K562 (cell line): ENCODE results near the gene TSC22D3. TPM values are rescaled to one million over a fixed set of nuclear protein-coding genes. Genes with fewer than 3 reads are reported as not detected.

Experiments
- ATAC-seq: fragments of 200-7000 bp; cut with Tn5 transposase; 3 replicates; pipeline ENCODE4 v1.9.1; 2020; ENCODE audit warnings: moderate library complexity
- BruUV-seq: library from RNA; stranded (reverse); fragments of 400-500 nt; replicated peaks from 2 replicates; lab custom pipeline; 2021; lab: Mats Ljungman, UMichigan
- CTCF ChIA-PET: fragments of 300-600 bp; formaldehyde crosslinking; extraction: SDS; loops from one replicate; lab custom pipeline; 2021; ENCODE audit warnings: low intra/inter-chr PET ratio; lab: Yijun Ruan, JAX
- POLR2A ChIA-PET: fragments of 300-600, 350-650 bp; sonication (Branson Sonifier 250); formaldehyde crosslinking; extraction: SDS; loops from one replicate; lab custom pipeline; 2021; ENCODE audit warnings: antibody characterized with exemption, inconsistent platforms; lab: Yijun Ruan, JAX
- DNase-seq, 4 experiments: peaks; one replicate each; pipeline versions ENCODE4 v3.0.0 to v3.0.0-alpha.2; 2011 to 2018; ENCODE audit warnings: low spot score in 3 of 4, mixed read lengths in 3 of 4; ENCODE audit errors: extremely low read depth in 1 of 4
- FAIRE-seq: peaks from 2 replicates; lab custom pipeline; 2011; peaks lifted over from hg19 to GRCh38; lab: Jason Lieb, UNC
- H2AFZ ChIP-seq: 2 replicates; pipeline ENCODE4 v1.6.0; 2011; ENCODE audit warnings: low read depth, low read length, control low read depth, inconsistent platforms
- H3K27ac ChIP-seq: fragments of 200-600 bp; 3 replicates; pipeline ENCODE4 v1.8.0; 2011; ENCODE audit warnings: low read depth, mild to moderate bottlenecking, control low read depth, inconsistent platforms, low read length, moderate library complexity, mixed read lengths; ENCODE audit errors: extremely low read depth
- H3K27me3 ChIP-seq, 2 experiments: fragments of 300-600 bp in 1 of 2; 2 replicates in 1 of 2; 3 replicates in 1 of 2; pipeline versions ENCODE4 v1.6.0 to v1.8.0; 2011; ENCODE audit warnings: inconsistent platforms in 2 of 2, low read length in 2 of 2, mild to moderate bottlenecking in 1 of 2, mixed read lengths in 1 of 2, moderate library complexity in 1 of 2; ENCODE audit not compliant: control insufficient read depth in 2 of 2, insufficient read depth in 2 of 2
- H3K36me3 ChIP-seq: fragments of 300-600 bp; 3 replicates; pipeline ENCODE4 v1.8.0; 2011; ENCODE audit warnings: mild to moderate bottlenecking, low read length, inconsistent platforms; ENCODE audit not compliant: control insufficient read depth, insufficient read depth
- H3K4me1 ChIP-seq, 2 experiments: fragments of 200-600 bp in 1 of 2; replicated peaks in 1 of 2; 2 replicates in 1 of 2; 3 replicates in 1 of 2; pipeline versions ENCODE4 v1.5.1 to v1.8.0; 2011; ENCODE audit warnings: inconsistent platforms in 2 of 2, low read length in 2 of 2, mild to moderate bottlenecking in 1 of 2, mixed read lengths in 1 of 2, moderate library complexity in 1 of 2; ENCODE audit not compliant: control insufficient read depth in 2 of 2, insufficient read depth in 2 of 2
- H3K4me2 ChIP-seq: 2 replicates; pipeline ENCODE4 v1.6.1; 2011; ENCODE audit warnings: low read length, control low read depth, inconsistent platforms, mixed read lengths; ENCODE audit not compliant: insufficient read depth
- H3K4me3 ChIP-seq: fragments of 200-600 bp; sonication (generic), shearing (Covaris generic); 2 replicates; pipeline ENCODE4 v1.5.1; 2016; ENCODE audit warnings: control low read depth, inconsistent platforms
- H3K79me2 ChIP-seq: fragments of 200-600 bp; 3 replicates; pipeline ENCODE4 v1.8.0; 2011; ENCODE audit warnings: low read length, inconsistent platforms; ENCODE audit not compliant: control insufficient read depth, insufficient read depth
- H3K9ac ChIP-seq, 2 experiments: 2 replicates each; pipeline versions ENCODE4 v1.6.0 to v1.6.1; 2011; ENCODE audit warnings: low read depth in 2 of 2, low read length in 2 of 2, control low read depth in 1 of 2, inconsistent platforms in 1 of 2, mild to moderate bottlenecking in 1 of 2, mixed read lengths in 1 of 2; ENCODE audit not compliant: insufficient read depth in 1 of 2
- H3K9me1 ChIP-seq: one replicate; pipeline ENCODE4 v1.6.0; 2011; ENCODE audit warnings: inconsistent platforms, mild to moderate bottlenecking, low read length, moderate library complexity; ENCODE audit not compliant: control insufficient read depth, insufficient read depth
- H3K9me3 ChIP-seq: replicated peaks from 2 replicates; pipeline ENCODE4 v1.5.1; 2011; ENCODE audit warnings: low read depth, low read length, inconsistent platforms; ENCODE audit not compliant: control insufficient read depth, insufficient read depth
- H4K20me1 ChIP-seq: replicated peaks from 2 replicates; pipeline ENCODE4 v1.6.1; 2011; ENCODE audit warnings: low read length, inconsistent platforms, mixed read lengths; ENCODE audit not compliant: control insufficient read depth, insufficient read depth
- DNMT1 ChIP-seq: fragments of 450-650 bp; IDR thresholded peaks from 2 replicates; pipeline ENCODE4 v1.6.1; 2016; ENCODE audit warnings: antibody characterized with exemption, mild to moderate bottlenecking
- EWSR1 ChIP-seq: fragments of 450-650 bp; IDR thresholded peaks from 2 replicates; pipeline ENCODE4 v1.6.1; 2018; ENCODE audit warnings: borderline replicate concordance, mild to moderate bottlenecking, low read depth, moderate library complexity; ENCODE audit not compliant: partially characterized antibody
- MAX ChIP-seq: sonication (generic); formaldehyde crosslinking; IDR thresholded peaks from 2 replicates; pipeline ENCODE4 v1.9.0; 2022; ENCODE audit warnings: mild to moderate bottlenecking, missing genetic modification reagents
- NFYB ChIP-seq: IDR thresholded peaks from 2 replicates; pipeline ENCODE4 v1.6.1; 2011; ENCODE audit warnings: mild to moderate bottlenecking, moderate library complexity; ENCODE audit not compliant: insufficient read length; ENCODE audit errors: extremely low read depth
- RBBP5 ChIP-seq: fragments of 200-600 bp; sonication (generic); IDR thresholded peaks from 2 replicates; pipeline ENCODE4 v1.6.1; 2012; ENCODE audit warnings: borderline replicate concordance, mild to moderate bottlenecking, low read length, control low read depth, inconsistent platforms; ENCODE audit not compliant: insufficient read depth, poor library complexity, severe bottlenecking
- SNAPC5 ChIP-seq: fragments of 250-450 bp; sonication (Bioruptor Pico); IDR thresholded peaks from 2 replicates; pipeline ENCODE4 v1.8.0; 2021; ENCODE audit warnings: moderate library complexity, mild to moderate bottlenecking, inconsistent platforms
- TAF15 ChIP-seq: fragments of 200-400 bp; formaldehyde crosslinking; IDR thresholded peaks from 2 replicates; pipeline ENCODE4 v1.6.1; 2017; ENCODE audit warnings: mild to moderate bottlenecking, low read depth, low read length, moderate library complexity
- TARDBP ChIP-seq: fragments of 450-650 bp; IDR thresholded peaks from 2 replicates; pipeline ENCODE4 v1.6.1; 2016
- ZNF140 ChIP-seq: fragments of 250-450 bp; sonication (Bioruptor Pico); IDR thresholded peaks from 2 replicates; pipeline ENCODE4 v1.8.0; 2021; ENCODE audit warnings: moderate library complexity, mild to moderate bottlenecking, inconsistent platforms
- ZNF586 ChIP-seq: fragments of 450-650 bp; formaldehyde crosslinking; conservative IDR thresholded peaks from 2 replicates; pipeline ENCODE4 v1.4.0; 2020; ENCODE audit warnings: mild to moderate bottlenecking, moderate library complexity
- ZNF589 ChIP-seq: fragments of 200-800 bp; sonication (Bioruptor generic); IDR thresholded peaks from 2 replicates; pipeline ENCODE4 v1.6.1; 2016; ENCODE audit warnings: low read depth, missing genetic modification characterization, missing compliant biosample characterization
- WGBS: fragments of 100-300 bp; shearing (Covaris generic); methylation state at CpG from one replicate; pipeline ENCODE4 v1.1.6; 2016; ENCODE audit warnings: low coverage, mixed read lengths; ENCODE audit not compliant: insufficient coverage; ENCODE audit errors: missing lambda C conversion rate; 5-methylcytosine and 5-hydroxymethylcytosine counted together
- in situ Hi-C: fragments of 300-500 bp; cut with MboI; formaldehyde crosslinking; loops from 4 replicates; pipeline ENCODE4 v1.15.0; 2018; ENCODE audit warnings: inconsistent platforms, mixed read lengths
- intact Hi-C: fragments of 100-400 bp; cut with micrococcal nuclease; formaldehyde crosslinking; loops from 2 replicates; pipeline ENCODE4 v1.14.2; 2022
- polyA plus RNA-seq, 8 experiments: library from polyadenylated mRNA; depleted of rRNA in 4 of 8; stranded (reverse) in 5 of 8; unstranded in 3 of 8; fragments of >200 nt; fragmentation: Nextera tagmentation in 2 of 8; fragmentation: Illumina TruSeq in 1 of 8; extraction: Ambion mirVana in 2 of 8; extraction: Trizol in 1 of 8; gene quantifications; 2 replicates each; pipeline versions ENCODE4 v1.2.1 to v1.2.3, GENCODE V29; 2011 to 2014; ENCODE audit warnings: inconsistent platforms in 1 of 8, missing spikeins in 1 of 8
- total RNA-seq, 7 experiments: library from RNA; depleted of rRNA in 6 of 7; stranded (reverse); fragments of >200 nt in 6 of 7; fragmentation: Illumina TruSeq in 2 of 7; extraction: Trizol in 2 of 7; gene quantifications; 2 replicates each; pipeline versions ENCODE4 v1.2.1 to v1.2.3, GENCODE V29; 2011 to 2021; ENCODE audit warnings: low replicate concordance in 1 of 7
- TF ChIP-seq, protein P1 (sequence below): fragments of 250-450 bp; sonication (Bioruptor Pico); IDR thresholded peaks from 2 replicates; pipeline ENCODE4 v1.8.0; 2022; ENCODE audit warnings: moderate library complexity, mild to moderate bottlenecking, inconsistent platforms
- TF ChIP-seq, protein P2 (sequence below): sonication (generic); formaldehyde crosslinking; IDR thresholded peaks from 2 replicates; pipeline ENCODE4 v1.8.1; 2023; ENCODE audit warnings: mild to moderate bottlenecking, missing genetic modification reagents
- TF ChIP-seq, protein P3 (sequence below): fragments of 450-650 bp; IDR thresholded peaks from one replicate; pipeline ENCODE4 v1.6.1; 2018; ENCODE audit warnings: mild to moderate bottlenecking, moderate library complexity; ENCODE audit not compliant: partially characterized antibody
- TF ChIP-seq, protein P4 (sequence below): sonication (generic); formaldehyde crosslinking; IDR thresholded peaks from 2 replicates; pipeline ENCODE4 v1.8.0; 2022; ENCODE audit warnings: mild to moderate bottlenecking, missing genetic modification reagents, borderline replicate concordance

Gene TSC22D3
- total and polyA plus RNA-seq, 9 of the 15 experiments (the other 6 are each of a cell fraction or from before 2014, with no cell fraction given) = 0.48 to 3.0 (median 0.87) TPM

DNA sequence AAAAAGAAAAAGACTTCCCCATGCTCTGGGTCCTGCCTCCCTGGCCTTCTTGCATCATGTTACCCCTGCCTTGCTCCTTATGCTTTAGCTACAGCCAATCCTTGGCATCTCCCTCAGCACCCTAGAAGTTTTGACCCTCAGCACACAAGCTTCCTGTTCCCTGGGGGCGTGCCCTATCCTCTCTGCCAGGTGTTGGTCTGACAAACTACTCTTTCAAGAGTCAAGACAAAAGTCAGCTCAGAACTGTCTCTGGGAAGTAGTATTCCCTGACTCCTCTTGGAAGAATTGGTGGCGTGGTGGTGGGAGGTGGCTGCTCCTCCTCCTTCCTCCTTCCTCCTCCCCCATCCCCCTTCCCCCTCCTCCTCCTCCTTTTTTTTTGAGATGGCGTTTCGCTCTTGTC, 106.3 kb downstream of the TSC22D3 start:
- DNase-seq (no peak), FAIRE-seq (no peak), ATAC-seq (no peak)
- H3K79me2 ChIP-seq = no peaks in the 10 kb centered on the region
- in situ Hi-C loops (no loop called here), intact Hi-C loops (no loop called here)
- WGBS = 71% methylated on average over 2 of the region's 4 CpGs
- no peak overlapping the region for H3K4me3 ChIP-seq
- H3K4me1 ChIP-seq = peaks cover 4 to 13% of the 10 kb centered on the region in 2 experiments; a peak in 4 of 5 replicates
- no peaks in the 10 kb centered on the region for H4K20me1 ChIP-seq
- H2AFZ ChIP-seq = no peak overlapping the region
- no TSS peak for BruUV-seq
- no peak overlapping the region for H3K4me2 ChIP-seq
- no peak overlapping the region for H3K9ac ChIP-seq
- H3K27ac ChIP-seq = no peak overlapping the region
- CTCF ChIA-PET = no interaction called here
- H3K9me3 ChIP-seq = no peaks in the 10 kb centered on the region
- no peaks in the 10 kb centered on the region for H3K9me1 ChIP-seq
- no peaks in the 10 kb centered on the region for H3K36me3 ChIP-seq
- POLR2A ChIA-PET = interaction anchor here (0.6 to 0.9 kb wide), 3 partner anchors 16 to 89 kb away, joined by 3 to 8 read pairs (median 3); no protein-coding TSS in a partner anchor
- no peaks in the 10 kb centered on the region for H3K27me3 ChIP-seq
- TF ChIP-seq NFYB = no peak
- TF ChIP-seq EWSR1 = no peak
- TF ChIP-seq, protein P1, sequence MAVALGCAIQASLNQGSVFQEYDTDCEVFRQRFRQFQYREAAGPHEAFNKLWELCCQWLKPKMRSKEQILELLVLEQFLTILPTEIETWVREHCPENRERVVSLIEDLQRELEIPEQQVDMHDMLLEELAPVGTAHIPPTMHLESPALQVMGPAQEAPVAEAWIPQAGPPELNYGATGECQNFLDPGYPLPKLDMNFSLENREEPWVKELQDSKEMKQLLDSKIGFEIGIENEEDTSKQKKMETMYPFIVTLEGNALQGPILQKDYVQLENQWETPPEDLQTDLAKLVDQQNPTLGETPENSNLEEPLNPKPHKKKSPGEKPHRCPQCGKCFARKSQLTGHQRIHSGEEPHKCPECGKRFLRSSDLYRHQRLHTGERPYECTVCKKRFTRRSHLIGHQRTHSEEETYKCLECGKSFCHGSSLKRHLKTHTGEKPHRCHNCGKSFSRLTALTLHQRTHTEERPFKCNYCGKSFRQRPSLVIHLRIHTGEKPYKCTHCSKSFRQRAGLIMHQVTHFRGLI (CRISPR knock-in tag) = no peak
- TF ChIP-seq TAF15 = no peak
- no peak for TF ChIP-seq ZNF586 (CRISPR knock-in tag)
- TF ChIP-seq, protein P2, sequence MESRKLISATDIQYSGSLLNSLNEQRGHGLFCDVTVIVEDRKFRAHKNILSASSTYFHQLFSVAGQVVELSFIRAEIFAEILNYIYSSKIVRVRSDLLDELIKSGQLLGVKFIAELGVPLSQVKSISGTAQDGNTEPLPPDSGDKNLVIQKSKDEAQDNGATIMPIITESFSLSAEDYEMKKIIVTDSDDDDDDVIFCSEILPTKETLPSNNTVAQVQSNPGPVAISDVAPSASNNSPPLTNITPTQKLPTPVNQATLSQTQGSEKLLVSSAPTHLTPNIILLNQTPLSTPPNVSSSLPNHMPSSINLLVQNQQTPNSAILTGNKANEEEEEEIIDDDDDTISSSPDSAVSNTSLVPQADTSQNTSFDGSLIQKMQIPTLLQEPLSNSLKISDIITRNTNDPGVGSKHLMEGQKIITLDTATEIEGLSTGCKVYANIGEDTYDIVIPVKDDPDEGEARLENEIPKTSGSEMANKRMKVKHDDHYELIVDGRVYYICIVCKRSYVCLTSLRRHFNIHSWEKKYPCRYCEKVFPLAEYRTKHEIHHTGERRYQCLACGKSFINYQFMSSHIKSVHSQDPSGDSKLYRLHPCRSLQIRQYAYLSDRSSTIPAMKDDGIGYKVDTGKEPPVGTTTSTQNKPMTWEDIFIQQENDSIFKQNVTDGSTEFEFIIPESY = no peak
- TF ChIP-seq, protein P3, sequence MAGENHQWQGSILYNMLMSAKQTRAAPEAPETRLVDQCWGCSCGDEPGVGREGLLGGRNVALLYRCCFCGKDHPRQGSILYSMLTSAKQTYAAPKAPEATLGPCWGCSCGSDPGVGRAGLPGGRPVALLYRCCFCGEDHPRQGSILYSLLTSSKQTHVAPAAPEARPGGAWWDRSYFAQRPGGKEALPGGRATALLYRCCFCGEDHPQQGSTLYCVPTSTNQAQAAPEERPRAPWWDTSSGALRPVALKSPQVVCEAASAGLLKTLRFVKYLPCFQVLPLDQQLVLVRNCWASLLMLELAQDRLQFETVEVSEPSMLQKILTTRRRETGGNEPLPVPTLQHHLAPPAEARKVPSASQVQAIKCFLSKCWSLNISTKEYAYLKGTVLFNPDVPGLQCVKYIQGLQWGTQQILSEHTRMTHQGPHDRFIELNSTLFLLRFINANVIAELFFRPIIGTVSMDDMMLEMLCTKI = no peak
- no peak for TF ChIP-seq RBBP5
- TF ChIP-seq ZNF140 = no peak
- no peak for TF ChIP-seq DNMT1
- TF ChIP-seq MAX (CRISPR knock-in tag) = no peak
- no peak for TF ChIP-seq SNAPC5 (CRISPR knock-in tag)
- no peak for TF ChIP-seq ZNF589 (CRISPR knock-in tag)
- no peak for TF ChIP-seq TARDBP
- TF ChIP-seq, protein P4, sequence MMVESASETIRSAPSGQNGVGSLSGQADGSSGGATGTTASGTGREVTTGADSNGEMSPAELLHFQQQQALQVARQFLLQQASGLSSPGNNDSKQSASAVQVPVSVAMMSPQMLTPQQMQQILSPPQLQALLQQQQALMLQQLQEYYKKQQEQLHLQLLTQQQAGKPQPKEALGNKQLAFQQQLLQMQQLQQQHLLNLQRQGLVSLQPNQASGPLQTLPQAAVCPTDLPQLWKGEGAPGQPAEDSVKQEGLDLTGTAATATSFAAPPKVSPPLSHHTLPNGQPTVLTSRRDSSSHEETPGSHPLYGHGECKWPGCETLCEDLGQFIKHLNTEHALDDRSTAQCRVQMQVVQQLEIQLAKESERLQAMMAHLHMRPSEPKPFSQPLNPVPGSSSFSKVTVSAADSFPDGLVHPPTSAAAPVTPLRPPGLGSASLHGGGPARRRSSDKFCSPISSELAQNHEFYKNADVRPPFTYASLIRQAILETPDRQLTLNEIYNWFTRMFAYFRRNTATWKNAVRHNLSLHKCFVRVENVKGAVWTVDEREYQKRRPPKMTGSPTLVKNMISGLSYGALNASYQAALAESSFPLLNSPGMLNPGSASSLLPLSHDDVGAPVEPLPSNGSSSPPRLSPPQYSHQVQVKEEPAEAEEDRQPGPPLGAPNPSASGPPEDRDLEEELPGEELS = no peak
